OCI-LY1 (cell line): ENCODE measurements around the gene PNLIPRP2.

Experiments
- CTCF ChIP-seq: fragments of 200-600 bp; sonication (generic), shearing (Covaris generic); IDR thresholded peaks from 2 replicates; pipeline ENCODE4 v1.5.1; 2017; ENCODE audit warnings: mild to moderate bottlenecking, antibody characterized with exemption, low read length, moderate library complexity, mixed read lengths
- EZH2 ChIP-seq: fragments of 200-600 bp; sonication (generic), shearing (Covaris generic); IDR thresholded peaks from 2 replicates; pipeline ENCODE4 v1.8.0; 2017; ENCODE audit warnings: borderline replicate concordance, mixed run types, mild to moderate bottlenecking, antibody characterized with exemption, low read length, moderate library complexity, mixed read lengths

- no peak for TF ChIP-seq CTCF
- TF ChIP-seq EZH2 = no peak
These were observed 65.9 kb downstream of the PNLIPRP2 start for GRCh38 chr10:116686632-116687031.
